K562 (cell line): ENCODE results near the gene GALNT12. TPM values are rescaled to one million over a fixed set of nuclear protein-coding genes. Genes with fewer than 3 reads are reported as not detected.
A peak's percentile ranks its signal among the peaks of the same experiment; 100 is the strongest.

Experiments
- polyA plus RNA-seq, 8 experiments: library from polyadenylated mRNA; depleted of rRNA in 4 of 8; stranded (reverse) in 5 of 8; unstranded in 3 of 8; fragments of >200 nt; fragmentation: Nextera tagmentation in 2 of 8; fragmentation: Illumina TruSeq in 1 of 8; extraction: Ambion mirVana in 2 of 8; extraction: Trizol in 1 of 8; gene quantifications; 2 replicates each; pipeline versions ENCODE4 v1.2.1 to v1.2.3, GENCODE V29; 2011 to 2014; ENCODE audit warnings: inconsistent platforms in 1 of 8, missing spikeins in 1 of 8
- total RNA-seq, 7 experiments: library from RNA; depleted of rRNA in 6 of 7; stranded (reverse); fragments of >200 nt in 6 of 7; fragmentation: Illumina TruSeq in 2 of 7; extraction: Trizol in 2 of 7; gene quantifications; 2 replicates each; pipeline versions ENCODE4 v1.2.1 to v1.2.3, GENCODE V29; 2011 to 2021; ENCODE audit warnings: low replicate concordance in 1 of 7
- TF ChIP-seq, protein P1 (sequence below), 2 experiments: fragments of 450-650 bp in 1 of 2; sonication (generic) in 1 of 2; formaldehyde crosslinking in 1 of 2; IDR thresholded peaks; 2 replicates each; pipeline versions ENCODE4 v1.7.1 to v1.9.0; 2016 to 2022; ENCODE audit warnings: inconsistent platforms in 1 of 2, mild to moderate bottlenecking in 1 of 2, missing genetic modification reagents in 1 of 2
- TF ChIP-seq, protein P2 (sequence below): fragments of 250-450 bp; sonication (Bioruptor Pico); IDR thresholded peaks from 2 replicates; pipeline ENCODE4 v1.5.0; 2021

GALNT12 gene
- total and polyA plus RNA-seq, 9 of the 15 experiments (the other 6 are each of a cell fraction or from before 2014, with no cell fraction given), result 29.7 to 82.9 (median 44.2) TPM

DNA sequence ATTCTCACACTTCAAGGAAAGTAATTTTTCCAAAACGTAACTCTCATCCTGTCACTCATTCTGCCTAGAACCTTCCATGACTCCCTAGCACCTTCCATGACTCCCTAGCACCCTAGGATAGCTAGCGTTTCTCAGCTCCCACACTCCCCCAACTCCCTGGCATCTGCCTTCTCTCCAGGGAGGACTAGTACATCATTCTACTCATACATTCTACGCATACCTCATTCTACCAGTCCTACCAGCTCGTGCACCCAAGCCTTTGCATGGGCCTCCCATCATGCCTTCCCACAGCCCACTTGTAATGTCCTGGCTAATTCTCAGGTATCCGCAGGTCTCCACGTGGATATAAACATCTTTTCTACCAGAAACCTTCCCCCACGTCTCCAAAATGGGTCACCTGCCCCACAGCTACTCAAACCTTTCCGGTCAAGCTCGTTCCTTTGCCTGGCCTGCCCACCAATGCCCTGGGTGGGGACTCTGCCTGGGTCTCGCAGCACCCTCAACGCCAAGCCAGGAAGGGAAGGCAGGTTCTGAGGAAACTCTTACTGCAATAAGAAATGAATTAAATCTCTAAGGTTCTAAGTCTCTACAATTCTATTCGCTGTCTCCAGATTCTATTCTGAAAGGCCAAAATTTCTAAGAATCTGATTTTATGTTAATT is 12.0 kb upstream of the GALNT12 start (continued):
- TF ChIP-seq, protein P1, sequence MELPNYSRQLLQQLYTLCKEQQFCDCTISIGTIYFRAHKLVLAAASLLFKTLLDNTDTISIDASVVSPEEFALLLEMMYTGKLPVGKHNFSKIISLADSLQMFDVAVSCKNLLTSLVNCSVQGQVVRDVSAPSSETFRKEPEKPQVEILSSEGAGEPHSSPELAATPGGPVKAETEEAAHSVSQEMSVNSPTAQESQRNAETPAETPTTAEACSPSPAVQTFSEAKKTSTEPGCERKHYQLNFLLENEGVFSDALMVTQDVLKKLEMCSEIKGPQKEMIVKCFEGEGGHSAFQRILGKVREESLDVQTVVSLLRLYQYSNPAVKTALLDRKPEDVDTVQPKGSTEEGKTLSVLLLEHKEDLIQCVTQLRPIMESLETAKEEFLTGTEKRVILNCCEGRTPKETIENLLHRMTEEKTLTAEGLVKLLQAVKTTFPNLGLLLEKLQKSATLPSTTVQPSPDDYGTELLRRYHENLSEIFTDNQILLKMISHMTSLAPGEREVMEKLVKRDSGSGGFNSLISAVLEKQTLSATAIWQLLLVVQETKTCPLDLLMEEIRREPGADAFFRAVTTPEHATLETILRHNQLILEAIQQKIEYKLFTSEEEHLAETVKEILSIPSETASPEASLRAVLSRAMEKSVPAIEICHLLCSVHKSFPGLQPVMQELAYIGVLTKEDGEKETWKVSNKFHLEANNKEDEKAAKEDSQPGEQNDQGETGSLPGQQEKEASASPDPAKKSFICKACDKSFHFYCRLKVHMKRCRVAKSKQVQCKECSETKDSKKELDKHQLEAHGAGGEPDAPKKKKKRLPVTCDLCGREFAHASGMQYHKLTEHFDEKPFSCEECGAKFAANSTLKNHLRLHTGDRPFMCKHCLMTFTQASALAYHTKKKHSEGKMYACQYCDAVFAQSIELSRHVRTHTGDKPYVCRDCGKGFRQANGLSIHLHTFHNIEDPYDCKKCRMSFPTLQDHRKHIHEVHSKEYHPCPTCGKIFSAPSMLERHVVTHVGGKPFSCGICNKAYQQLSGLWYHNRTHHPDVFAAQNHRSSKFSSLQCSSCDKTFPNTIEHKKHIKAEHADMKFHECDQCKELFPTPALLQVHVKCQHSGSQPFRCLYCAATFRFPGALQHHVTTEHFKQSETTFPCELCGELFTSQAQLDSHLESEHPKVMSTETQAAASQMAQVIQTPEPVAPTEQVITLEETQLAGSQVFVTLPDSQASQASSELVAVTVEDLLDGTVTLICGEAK (IDR thresholded peaks at IDR 0.05), result peak; percentile 21; the same call in 1 of the 2 replicates
- TF ChIP-seq, protein P1 (CRISPR knock-in tag; IDR thresholded peaks at IDR 0.05), result no peak
- TF ChIP-seq, protein P2, sequence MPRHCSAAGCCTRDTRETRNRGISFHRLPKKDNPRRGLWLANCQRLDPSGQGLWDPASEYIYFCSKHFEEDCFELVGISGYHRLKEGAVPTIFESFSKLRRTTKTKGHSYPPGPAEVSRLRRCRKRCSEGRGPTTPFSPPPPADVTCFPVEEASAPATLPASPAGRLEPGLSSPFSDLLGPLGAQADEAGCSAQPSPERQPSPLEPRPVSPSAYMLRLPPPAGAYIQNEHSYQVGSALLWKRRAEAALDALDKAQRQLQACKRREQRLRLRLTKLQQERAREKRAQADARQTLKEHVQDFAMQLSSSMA (CRISPR knock-in tag), result no peak
